Subcutaneous adipose tissue (tissue), 4 donors: ENCODE measurements around the gene SYT6. TPM values are rescaled to one million over a fixed set of nuclear protein-coding genes. Genes with fewer than 3 reads are reported as not detected.

Experiments used
- CTCF ChIP-seq: fragments of 450-650 bp; IDR thresholded peaks from one replicate; pipeline ENCODE4 v1.5.1; 2016; ENCODE audit warnings: low read depth, mild to moderate bottlenecking, control low read depth, antibody characterized with exemption, moderate library complexity
- total RNA-seq, 4 donors: library from RNA; depleted of rRNA; stranded (reverse); fragments of >200 nt; gene quantifications; one replicate each; pipeline ENCODE4 v1.1.0, GENCODE V29; 2016

The SYT6 gene
- total RNA-seq, 4 donors from 2014 or later: 0.19 TPM; not detected in 3

- TF ChIP-seq CTCF: no peak
These were observed 35.7 kb upstream of the SYT6 start for GRCh38 chr1:114189398-114189797.

- TF ChIP-seq CTCF: no peak
These were observed 27.7 kb upstream of the SYT6 start for GRCh38 chr1:114181356-114181755.

GRCh38 chr1:114180742-114181141 is 27.1 kb upstream of the SYT6 start:
- TF ChIP-seq CTCF: no peak

- no peak for TF ChIP-seq CTCF
These were observed 25.3 kb upstream of the SYT6 start for GRCh38 chr1:114178936-114179335.

- no peak for TF ChIP-seq CTCF
These were observed 23.6 kb upstream of the SYT6 start for GRCh38 chr1:114177282-114177681.

- no peak for TF ChIP-seq CTCF
These were observed 22.7 kb upstream of the SYT6 start for GRCh38 chr1:114176366-114176765.

GRCh38 chr1:114173680-114174079 is 20.0 kb upstream of the SYT6 start:
- no peak for TF ChIP-seq CTCF

- no peak for TF ChIP-seq CTCF
These were observed 15.8 kb upstream of the SYT6 start for GRCh38 chr1:114169509-114169908.
